Activated CD8-positive, alpha-beta memory T cell treated with anti-CD3 and anti-CD28 coated beads for 36 hours (primary cell): Measurements from ENCODE around the gene NSL1. TPM values are rescaled to one million over a fixed set of nuclear protein-coding genes. Genes with fewer than 3 reads are reported as not detected.
"Not testable (repeated sequence)": the region's sequence is repeated elsewhere in the genome, so short reads cannot be mapped to it uniquely, and the experiment has no call there.

ENCODE experiments used
- CTCF ChIA-PET: fragments of 350-600 bp; sonication (Branson Sonifier 250); formaldehyde crosslinking; loops from one replicate; lab custom pipeline; 2021; ENCODE audit warnings: antibody characterized with exemption; lab: Charles Lee
- POLR2A ChIA-PET: fragments of 350-600 bp; sonication (Branson Sonifier 250); formaldehyde crosslinking; loops from one replicate; lab custom pipeline; 2021; ENCODE audit warnings: antibody characterized with exemption; lab: Charles Lee
- total RNA-seq, 2 experiments: library from RNA; stranded (reverse); gene quantifications; one replicate each; pipeline ENCODE4 v1.2.3, GENCODE V29; 2021

NSL1 gene
- total RNA-seq, result 10 to 100 TPM; 40.3 to 40.4 TPM

- CTCF ChIA-PET, result interaction anchor here (0.6 to 2.3 kb wide), 12 partner anchors 9 to 336 kb away, joined by 3 to 14 read pairs (median 3); no protein-coding TSS in a partner anchor
Measured at GRCh38 chr1:212791676-212792395, at the start of gene NSL1, which contains the start of gene TATDN3. TSS of gene NSL1 (minus strand) at chr1:212791777. CDS start at chr1:212791763, 14 bp downstream. TSS of gene TATDN3 (plus strand) at chr1:212791894. CDS start at chr1:212791922, 28 bp downstream.

GRCh38 chr1:212838145-212838544 is 46.6 kb upstream of the NSL1 start:
- POLR2A ChIA-PET, result no interaction called here
- CTCF ChIA-PET, result no interaction called here

More at GRCh38 chr1:212791676-212792395, at the start of gene NSL1, which contains the start of gene TATDN3:
- POLR2A ChIA-PET, result interaction anchor here (0.6 to 1.6 kb wide), 10 partner anchors 37 to 1639 kb away, joined by 3 to 7 read pairs (median 4); partner anchors contain the start of genes ATF3 and FLVCR1

GRCh38 chr1:212833211-212834207 is 41.9 kb upstream of the NSL1 start:
- POLR2A ChIA-PET, CTCF ChIA-PET: not testable (repeated sequence)

GRCh38 chr1:212828395-212828794 is 36.8 kb upstream of the NSL1 start:
- ChIA-PET CTCF (no interaction called here), POLR2A (no interaction called here)

- CTCF ChIA-PET, result interaction anchor here (0.9 kb wide), 1 partner anchor 58 kb away, joined by 3 read pairs; no protein-coding TSS in a partner anchor
Measured at GRCh38 chr1:212827831-212828278, 36.3 kb upstream of the NSL1 start.

GRCh38 chr1:212827171-212827776 is 35.7 kb upstream of the NSL1 start:
- ChIA-PET CTCF (interaction anchor here (0.9 kb wide), 1 partner anchor 59 kb away, joined by 3 read pairs; no protein-coding TSS in a partner anchor), POLR2A (interaction anchor here (0.5 kb wide), 1 partner anchor 14 kb away, joined by 5 read pairs; no protein-coding TSS in a partner anchor)

More at GRCh38 chr1:212827831-212828278, 36.3 kb upstream of the NSL1 start:
- POLR2A ChIA-PET, result interaction anchor here (0.5 kb wide), 1 partner anchor 13 kb away, joined by 5 read pairs; no protein-coding TSS in a partner anchor

- ChIA-PET POLR2A (no interaction called here), CTCF (no interaction called here)
Measured at GRCh38 chr1:212825798-212826452, 34.3 kb upstream of the NSL1 start.

- ChIA-PET POLR2A (no interaction called here), CTCF (no interaction called here)
Measured at GRCh38 chr1:212824201-212824600, 32.6 kb upstream of the NSL1 start.

- POLR2A ChIA-PET, result no interaction called here
- CTCF ChIA-PET, result no interaction called here
Measured at GRCh38 chr1:212822956-212823355, 31.4 kb upstream of the NSL1 start.

GRCh38 chr1:212820969-212821368 is 29.4 kb upstream of the NSL1 start:
- POLR2A ChIA-PET, result no interaction called here
- CTCF ChIA-PET, result no interaction called here

GRCh38 chr1:212819726-212820125 is 28.1 kb upstream of the NSL1 start:
- CTCF ChIA-PET, result no interaction called here
- POLR2A ChIA-PET, result no interaction called here

- CTCF ChIA-PET, result interaction anchor here (0.9 kb wide), 1 partner anchor 45 kb away, joined by 4 read pairs; no protein-coding TSS in a partner anchor
- POLR2A ChIA-PET, result no interaction called here
Measured at GRCh38 chr1:212816567-212817278, 25.1 kb upstream of the NSL1 start.

GRCh38 chr1:212814537-212815334 is 23.2 kb upstream of the NSL1 start:
- ChIA-PET POLR2A (interaction anchor here (0.6 to 0.7 kb wide), 2 partner anchors 43 to 189 kb away, joined by 3 read pairs; no protein-coding TSS in a partner anchor), CTCF (interaction anchor here (0.9 kb wide), 1 partner anchor 180 kb away, joined by 3 read pairs; no protein-coding TSS in a partner anchor)

- ChIA-PET CTCF (no interaction called here), POLR2A (no interaction called here)
Measured at GRCh38 chr1:212805767-212806166, 14.2 kb upstream of the NSL1 start.

- ChIA-PET CTCF (no interaction called here), POLR2A (no interaction called here)
Measured at GRCh38 chr1:212797681-212798080, 6.1 kb upstream of the NSL1 start.

GRCh38 chr1:212794561-212795014 is 3.0 kb upstream of the NSL1 start:
- POLR2A ChIA-PET, result interaction anchor here (0.7 kb wide), 2 partner anchors 127 to 317 kb away, joined by 3 to 7 read pairs; no protein-coding TSS in a partner anchor
- CTCF ChIA-PET, result interaction anchor here (1.1 to 1.9 kb wide), 2 partner anchors 13 to 130 kb away, joined by 3 to 5 read pairs; no protein-coding TSS in a partner anchor
